ENCODE data around the gene SLC46A2. TPM values are rescaled to one million over a fixed set of nuclear protein-coding genes. Genes with fewer than 3 reads are reported as not detected.

Gene SLC46A2
- polyA plus RNA-seq, 2 donors: 1.0 to 1.6 TPM

- H3K27ac ChIP-seq (ENCODE audit: low read depth in 2 of 2, low read length in 1 of 2): no peak overlapping the region
- no peaks in the 10 kb centered on the region for H3K9me3 ChIP-seq (ENCODE audit: control insufficient read depth in 2 of 2, insufficient read depth in 1 of 2, low read depth in 1 of 2, low read length in 1 of 2)
- H3K4me3 ChIP-seq (ENCODE audit: low read depth in 1 of 2, low read length in 2 of 2): no peak overlapping the region
- no peaks in the 10 kb centered on the region for H3K27me3 ChIP-seq (ENCODE audit: control insufficient read depth in 1 of 2, insufficient read depth in 2 of 2, low read length in 2 of 2)
- WGBS, 2 donors: 77 to 87% methylated on average over 2 of the region's 2 CpGs
- H3K4me1 ChIP-seq (ENCODE audit: control insufficient read depth in 2 of 2, insufficient read depth in 2 of 2, low read length in 1 of 2): peaks cover 0 to 3% of the 10 kb centered on the region in 2 donors
- peaks cover 0 to 11% of the 10 kb centered on the region in 2 donors for H3K36me3 ChIP-seq (ENCODE audit: control insufficient read depth in 2 of 2, insufficient read depth in 2 of 2, low read length in 1 of 2)
Observed at GRCh38 chr9:112863746-112864145, 26.9 kb downstream of the SLC46A2 start.

DNA sequence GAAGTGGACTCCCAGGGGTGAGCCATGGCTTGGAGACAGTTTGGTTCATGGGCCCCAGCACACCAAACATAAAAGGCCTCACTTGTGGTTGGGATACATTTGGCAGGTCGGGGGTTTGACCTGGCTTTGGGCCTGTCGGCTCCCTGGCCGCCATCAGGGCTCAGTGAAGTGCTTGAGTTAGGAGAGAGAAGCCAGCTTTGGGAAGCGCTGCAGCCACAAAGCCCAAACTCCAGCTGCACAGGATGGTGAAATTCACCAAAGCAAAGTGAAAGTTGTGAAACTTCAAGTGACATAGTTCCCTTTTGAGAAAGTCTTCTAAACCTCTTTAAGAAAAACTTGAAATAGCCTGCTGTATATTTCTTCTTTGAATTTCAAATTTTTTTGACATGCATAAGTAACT, 27.5 kb downstream of the SLC46A2 start:
- H3K36me3 ChIP-seq (ENCODE audit: control insufficient read depth in 2 of 2, insufficient read depth in 2 of 2, low read length in 1 of 2): peaks cover 0 to 8% of the 10 kb centered on the region in 2 donors
- 31 to 39% methylated on average over 4 of the region's 4 CpGs for WGBS, 2 donors
- peaks cover 0 to 3% of the 10 kb centered on the region in 2 donors for H3K4me1 ChIP-seq (ENCODE audit: control insufficient read depth in 2 of 2, insufficient read depth in 2 of 2, low read length in 1 of 2)
- no peaks in the 10 kb centered on the region for H3K9me3 ChIP-seq (ENCODE audit: control insufficient read depth in 2 of 2, insufficient read depth in 1 of 2, low read depth in 1 of 2, low read length in 1 of 2)
- H3K4me3 ChIP-seq (ENCODE audit: low read depth in 1 of 2, low read length in 2 of 2): no peak overlapping the region
- peak overlapping the region in 1 of 2 donors; percentile 19 for H3K27ac ChIP-seq (ENCODE audit: low read depth in 2 of 2, low read length in 1 of 2)
- no peaks in the 10 kb centered on the region for H3K27me3 ChIP-seq (ENCODE audit: control insufficient read depth in 1 of 2, insufficient read depth in 2 of 2, low read length in 2 of 2)

GRCh38 chr9:112861638-112862555, 28.8 kb downstream of the SLC46A2 start:
- H3K9me3 ChIP-seq (ENCODE audit: control insufficient read depth in 2 of 2, insufficient read depth in 1 of 2, low read depth in 1 of 2, low read length in 1 of 2): no peaks in the 10 kb centered on the region
- H3K27me3 ChIP-seq (ENCODE audit: control insufficient read depth in 1 of 2, insufficient read depth in 2 of 2, low read length in 2 of 2): no peaks in the 10 kb centered on the region
- 82 to 83% methylated on average over 19 of the region's 19 CpGs for WGBS, 2 donors
- H3K36me3 ChIP-seq (ENCODE audit: control insufficient read depth in 2 of 2, insufficient read depth in 2 of 2, low read length in 1 of 2): peaks cover 0 to 8% of the 10 kb centered on the region in 2 donors
- no peak overlapping the region for H3K27ac ChIP-seq (ENCODE audit: low read depth in 2 of 2, low read length in 1 of 2)
- no peaks in the 10 kb centered on the region for H3K4me1 ChIP-seq (ENCODE audit: control insufficient read depth in 2 of 2, insufficient read depth in 2 of 2, low read length in 1 of 2)
- H3K4me3 ChIP-seq (ENCODE audit: low read depth in 1 of 2, low read length in 2 of 2): no peak overlapping the region

- 84 to 90% methylated on average over 3 of the region's 3 CpGs for WGBS, 2 donors
Observed at GRCh38 chr9:112861155-112861554, 29.5 kb downstream of the SLC46A2 start.

GRCh38 chr9:112860451-112860850, 30.2 kb downstream of the SLC46A2 start:
- H3K27me3 ChIP-seq (ENCODE audit: control insufficient read depth in 1 of 2, insufficient read depth in 2 of 2, low read length in 2 of 2): no peaks in the 10 kb centered on the region
- H3K9me3 ChIP-seq (ENCODE audit: control insufficient read depth in 2 of 2, insufficient read depth in 1 of 2, low read depth in 1 of 2, low read length in 1 of 2): no peaks in the 10 kb centered on the region
- no peaks in the 10 kb centered on the region for H3K4me1 ChIP-seq (ENCODE audit: control insufficient read depth in 2 of 2, insufficient read depth in 2 of 2, low read length in 1 of 2)
- 85 to 87% methylated on average over 1 of the region's 1 CpG for WGBS, 2 donors
- H3K27ac ChIP-seq (ENCODE audit: low read depth in 2 of 2, low read length in 1 of 2): no peak overlapping the region
- H3K36me3 ChIP-seq (ENCODE audit: control insufficient read depth in 2 of 2, insufficient read depth in 2 of 2, low read length in 1 of 2): peaks cover 0 to 8% of the 10 kb centered on the region in 2 donors
- no peak overlapping the region for H3K4me3 ChIP-seq (ENCODE audit: low read depth in 1 of 2, low read length in 2 of 2)

More at GRCh38 chr9:112861155-112861554, 29.5 kb downstream of the SLC46A2 start:
- no peak overlapping the region for H3K27ac ChIP-seq (ENCODE audit: low read depth in 2 of 2, low read length in 1 of 2)
- H3K4me1 ChIP-seq (ENCODE audit: control insufficient read depth in 2 of 2, insufficient read depth in 2 of 2, low read length in 1 of 2): no peaks in the 10 kb centered on the region
- peaks cover 0 to 8% of the 10 kb centered on the region in 2 donors for H3K36me3 ChIP-seq (ENCODE audit: control insufficient read depth in 2 of 2, insufficient read depth in 2 of 2, low read length in 1 of 2)
- no peaks in the 10 kb centered on the region for H3K9me3 ChIP-seq (ENCODE audit: control insufficient read depth in 2 of 2, insufficient read depth in 1 of 2, low read depth in 1 of 2, low read length in 1 of 2)
- H3K4me3 ChIP-seq (ENCODE audit: low read depth in 1 of 2, low read length in 2 of 2): no peak overlapping the region
- H3K27me3 ChIP-seq (ENCODE audit: control insufficient read depth in 1 of 2, insufficient read depth in 2 of 2, low read length in 2 of 2): no peaks in the 10 kb centered on the region

GRCh38 chr9:112858625-112859147, 32.0 kb downstream of the SLC46A2 start:
- Histone ChIP-seq H3K9me3 (ENCODE audit: control insufficient read depth in 2 of 2, insufficient read depth in 1 of 2, low read depth in 1 of 2, low read length in 1 of 2) (no peaks in the 10 kb centered on the region), H3K27me3 (ENCODE audit: control insufficient read depth in 1 of 2, insufficient read depth in 2 of 2, low read length in 2 of 2) (no peaks in the 10 kb centered on the region), H3K27ac (ENCODE audit: low read depth in 2 of 2, low read length in 1 of 2) (no peak overlapping the region), H3K4me1 (ENCODE audit: control insufficient read depth in 2 of 2, insufficient read depth in 2 of 2, low read length in 1 of 2) (no peaks in the 10 kb centered on the region), H3K36me3 (ENCODE audit: control insufficient read depth in 2 of 2, insufficient read depth in 2 of 2, low read length in 1 of 2) (peaks cover 0 to 7% of the 10 kb centered on the region in 2 donors), H3K4me3 (ENCODE audit: low read depth in 1 of 2, low read length in 2 of 2) (no peak overlapping the region)
- WGBS, 2 donors: 58 to 63% methylated on average over 6 of the region's 6 CpGs

DNA sequence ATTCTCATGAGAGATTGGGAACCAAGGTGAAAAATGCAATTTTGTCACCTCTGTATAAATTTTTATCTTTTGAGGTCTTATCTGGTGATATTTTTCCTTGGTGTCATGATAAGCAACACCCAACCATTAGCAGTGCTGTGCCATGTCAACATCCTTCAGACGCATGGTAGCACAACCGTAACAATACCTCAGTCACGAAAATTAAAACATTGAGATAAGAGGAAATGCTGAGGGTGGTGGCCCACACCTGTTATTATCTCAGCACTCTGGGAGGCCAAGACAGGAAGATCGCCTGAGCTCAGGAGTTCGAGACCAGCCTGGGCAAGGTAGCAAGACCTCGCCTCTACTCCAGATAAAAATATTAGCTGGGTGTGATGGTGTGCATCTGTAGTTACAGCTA, 32.7 kb downstream of the SLC46A2 start:
- H3K27me3 ChIP-seq (ENCODE audit: control insufficient read depth in 1 of 2, insufficient read depth in 2 of 2, low read length in 2 of 2): no peaks in the 10 kb centered on the region
- no peaks in the 10 kb centered on the region for H3K9me3 ChIP-seq (ENCODE audit: control insufficient read depth in 2 of 2, insufficient read depth in 1 of 2, low read depth in 1 of 2, low read length in 1 of 2)
- H3K27ac ChIP-seq (ENCODE audit: low read depth in 2 of 2, low read length in 1 of 2): no peak overlapping the region
- H3K4me1 ChIP-seq (ENCODE audit: control insufficient read depth in 2 of 2, insufficient read depth in 2 of 2, low read length in 1 of 2): no peaks in the 10 kb centered on the region
- peaks cover 0 to 7% of the 10 kb centered on the region in 2 donors for H3K36me3 ChIP-seq (ENCODE audit: control insufficient read depth in 2 of 2, insufficient read depth in 2 of 2, low read length in 1 of 2)
- H3K4me3 ChIP-seq (ENCODE audit: low read depth in 1 of 2, low read length in 2 of 2): no peak overlapping the region
- 86 to 96% methylated on average over 6 of the region's 6 CpGs for WGBS, 2 donors

DNA sequence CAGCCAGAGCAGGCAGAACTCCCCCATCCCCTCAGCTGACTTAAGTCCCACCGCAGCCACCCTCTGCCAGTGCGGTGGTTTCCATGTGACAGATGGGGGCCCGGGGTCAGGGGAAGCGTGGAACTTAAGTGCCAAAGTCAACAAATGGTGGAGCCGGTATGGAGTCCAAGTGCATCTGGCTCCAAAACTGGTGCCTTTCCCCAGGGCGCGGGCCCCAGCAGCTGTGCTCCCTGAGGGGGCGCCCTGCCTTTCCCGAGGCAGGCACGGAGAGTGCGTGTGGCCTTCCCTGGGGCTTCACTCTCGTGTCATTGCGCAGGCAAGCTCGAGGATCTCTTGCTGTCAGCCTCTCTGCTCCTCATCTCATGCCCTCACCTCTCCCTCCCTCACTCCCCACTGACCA, 33.8 kb downstream of the SLC46A2 start:
- Histone ChIP-seq H3K9me3 (ENCODE audit: control insufficient read depth in 2 of 2, insufficient read depth in 1 of 2, low read depth in 1 of 2, low read length in 1 of 2) (no peaks in the 10 kb centered on the region), H3K4me3 (ENCODE audit: low read depth in 1 of 2, low read length in 2 of 2) (no peak overlapping the region), H3K36me3 (ENCODE audit: control insufficient read depth in 2 of 2, insufficient read depth in 2 of 2, low read length in 1 of 2) (peaks cover 0 to 7% of the 10 kb centered on the region in 2 donors), H3K27ac (ENCODE audit: low read depth in 2 of 2, low read length in 1 of 2) (no peak overlapping the region), H3K4me1 (ENCODE audit: control insufficient read depth in 2 of 2, insufficient read depth in 2 of 2, low read length in 1 of 2) (no peaks in the 10 kb centered on the region), H3K27me3 (ENCODE audit: control insufficient read depth in 1 of 2, insufficient read depth in 2 of 2, low read length in 2 of 2) (no peaks in the 10 kb centered on the region)
- WGBS, 2 donors: 82 to 83% methylated on average over 13 to 14 of the region's 14 CpGs

DNA sequence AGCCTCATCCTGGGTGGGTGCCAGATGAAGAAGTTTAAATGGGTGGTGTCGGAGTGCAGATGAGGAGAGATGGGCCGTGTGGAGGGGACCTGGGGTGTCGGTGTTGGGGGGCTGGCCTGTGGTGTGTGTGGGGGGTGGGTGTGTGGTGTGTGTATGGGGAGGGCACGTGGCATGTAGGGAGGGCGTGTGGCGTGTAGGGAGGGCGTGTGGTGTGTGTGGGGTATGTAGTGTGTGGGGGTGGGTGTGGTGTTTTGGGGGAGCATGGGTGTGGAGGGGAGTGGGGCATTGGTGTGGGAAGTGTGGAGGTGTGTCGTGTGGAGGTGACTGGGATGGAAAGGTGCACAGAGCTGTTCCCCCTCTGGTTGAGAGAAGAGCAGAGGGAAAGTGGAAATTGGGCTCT, 34.5 kb downstream of the SLC46A2 start:
- no peaks in the 10 kb centered on the region for H3K4me1 ChIP-seq (ENCODE audit: control insufficient read depth in 2 of 2, insufficient read depth in 2 of 2, low read length in 1 of 2)
- H3K27me3 ChIP-seq (ENCODE audit: control insufficient read depth in 1 of 2, insufficient read depth in 2 of 2, low read length in 2 of 2): no peaks in the 10 kb centered on the region
- 96 to 100% methylated on average over 8 of the region's 8 CpGs for WGBS, 2 donors
- peaks cover 0 to 7% of the 10 kb centered on the region in 2 donors for H3K36me3 ChIP-seq (ENCODE audit: control insufficient read depth in 2 of 2, insufficient read depth in 2 of 2, low read length in 1 of 2)
- no peak overlapping the region for H3K4me3 ChIP-seq (ENCODE audit: low read depth in 1 of 2, low read length in 2 of 2)
- no peak overlapping the region for H3K27ac ChIP-seq (ENCODE audit: low read depth in 2 of 2, low read length in 1 of 2)
- H3K9me3 ChIP-seq (ENCODE audit: control insufficient read depth in 2 of 2, insufficient read depth in 1 of 2, low read depth in 1 of 2, low read length in 1 of 2): no peaks in the 10 kb centered on the region

All from esophagus (tissue), 2 donors.